Measurements from ENCODE around the gene SEPTIN10. TPM values are rescaled to one million over a fixed set of nuclear protein-coding genes. Genes with fewer than 3 reads are reported as not detected.

SEPTIN10 gene
- total RNA-seq, 1 donor from 2014 or later, result 46.8 TPM

DNA sequence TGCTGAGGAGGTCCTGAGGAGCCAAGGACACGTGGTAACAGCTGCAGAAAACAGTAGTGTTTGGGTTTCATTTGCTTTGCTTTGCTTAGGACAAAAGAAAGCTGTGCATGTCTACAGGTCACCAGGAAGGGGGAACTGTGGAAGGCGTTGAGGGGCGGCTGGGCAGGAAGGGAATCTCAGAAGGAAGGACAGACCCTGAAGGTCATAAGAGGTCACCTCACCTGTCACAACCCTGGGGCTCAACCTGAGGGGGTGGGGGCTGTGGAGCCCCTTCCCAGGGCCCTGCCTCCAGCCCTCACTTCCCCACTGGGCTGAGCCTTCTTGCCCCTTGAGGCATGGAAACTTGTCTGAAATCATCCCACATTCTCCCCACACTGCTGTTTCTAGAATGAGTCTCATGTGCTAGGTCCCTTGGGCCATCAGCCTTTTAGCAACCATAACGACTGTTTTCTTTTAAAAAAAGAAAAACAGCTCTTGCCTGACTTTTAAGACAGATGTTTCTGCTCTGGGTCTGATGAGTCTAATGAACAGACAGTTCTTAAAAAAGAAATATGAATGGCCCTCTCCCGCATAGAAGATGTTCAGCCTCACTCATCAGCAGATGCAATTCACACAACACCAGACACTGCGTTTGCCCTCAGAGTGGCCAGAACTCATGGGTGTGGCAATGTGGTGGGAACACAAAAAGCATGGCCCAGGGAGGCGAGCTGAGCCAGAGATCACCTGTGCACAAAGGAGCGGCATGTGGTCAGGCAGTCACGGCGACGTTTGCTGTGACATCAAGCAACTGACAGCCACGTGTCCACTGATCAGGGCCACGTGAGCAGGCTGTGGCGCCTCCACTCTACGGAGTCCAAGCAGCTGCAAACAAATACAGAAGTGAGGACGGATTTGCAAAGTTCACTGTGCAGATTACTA, 84.0 kb downstream of the SEPTIN10 start:
- intact Hi-C loops (cut with micrococcal nuclease), result no loop called here
- peak; percentile 73 for ATAC-seq
- peak; percentile 64 for DNase-seq

DNA sequence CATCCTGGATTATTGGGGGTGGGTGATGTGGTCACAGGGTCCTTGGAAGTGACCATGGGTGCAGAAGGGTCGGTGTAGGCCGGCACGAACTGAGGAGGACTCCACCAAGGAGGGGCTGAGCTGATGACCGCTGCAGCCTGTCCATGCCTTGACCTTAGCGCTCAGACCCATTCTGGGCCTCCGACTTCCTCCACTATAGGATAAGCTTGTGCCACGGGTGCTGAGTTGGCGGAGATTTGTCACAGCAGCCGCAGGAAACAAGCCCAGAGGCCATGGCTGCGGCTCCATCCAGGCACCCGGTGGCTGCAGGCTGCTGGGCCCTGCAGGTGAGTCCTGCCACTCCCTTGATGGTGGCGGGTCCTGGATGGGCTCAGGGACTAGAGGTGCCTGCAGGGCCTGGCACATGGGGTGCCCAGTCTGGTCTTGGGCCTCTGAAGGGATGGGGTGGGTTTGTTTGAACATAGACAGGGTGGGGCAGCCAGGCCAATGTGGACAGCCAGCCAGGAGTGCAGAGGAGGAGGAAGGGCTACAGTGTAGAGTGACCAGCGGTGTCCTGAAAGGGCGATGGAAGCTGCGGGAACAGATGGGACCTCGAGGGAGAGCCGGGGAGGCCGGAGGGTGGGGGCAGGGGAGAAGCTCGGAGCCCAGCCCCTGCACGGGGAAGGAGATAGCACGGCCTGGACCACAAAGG, 84.8 kb downstream of the SEPTIN10 start:
- DNase-seq (no peak), ATAC-seq (peak; percentile 11)
- intact Hi-C loops (cut with micrococcal nuclease), result no loop called here

DNA sequence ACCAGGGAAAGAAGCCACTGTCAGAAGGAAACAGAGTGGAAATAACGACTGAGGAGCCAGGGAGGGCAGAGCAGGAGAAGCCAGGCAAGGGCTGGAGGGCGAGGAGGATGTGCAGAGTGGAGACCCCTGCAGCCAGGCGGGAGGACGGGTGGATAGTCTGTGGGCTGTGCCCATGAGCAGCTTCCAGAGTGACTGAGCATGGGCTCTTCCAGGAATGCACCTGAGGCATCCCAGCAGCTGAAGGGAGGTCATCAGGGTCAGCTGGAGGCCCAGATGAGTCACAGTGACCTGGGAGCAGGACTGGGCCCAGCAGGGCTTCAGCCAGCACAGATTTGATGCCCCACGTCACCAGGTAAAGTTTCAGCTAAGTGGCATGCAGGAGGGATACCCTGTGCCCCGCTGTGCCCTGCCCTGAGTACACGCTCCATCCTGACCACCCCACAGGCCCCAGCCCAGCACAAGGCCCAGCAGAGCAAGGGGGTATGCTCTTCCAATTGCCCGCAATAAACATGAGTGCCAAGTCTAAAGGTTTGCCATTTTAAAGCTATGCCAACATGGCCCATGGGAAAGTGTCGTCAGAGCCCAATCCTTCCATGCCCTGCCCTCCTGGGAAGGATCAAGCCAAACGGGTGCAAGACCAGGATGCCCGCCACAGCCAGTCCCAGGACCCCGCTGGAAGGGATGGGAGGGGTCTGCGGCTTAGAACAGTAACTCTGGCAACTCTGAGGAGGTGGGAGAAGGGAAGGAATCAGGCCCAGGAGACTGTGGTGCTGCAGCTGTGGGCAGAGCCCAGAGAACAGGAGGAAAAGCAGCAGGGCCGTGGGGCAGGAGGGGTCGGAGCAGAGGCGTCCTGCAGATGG, 85.7 kb downstream of the SEPTIN10 start:
- DNase-seq (no peak), ATAC-seq (no peak)
- intact Hi-C loops (cut with micrococcal nuclease), result no loop called here

DNA sequence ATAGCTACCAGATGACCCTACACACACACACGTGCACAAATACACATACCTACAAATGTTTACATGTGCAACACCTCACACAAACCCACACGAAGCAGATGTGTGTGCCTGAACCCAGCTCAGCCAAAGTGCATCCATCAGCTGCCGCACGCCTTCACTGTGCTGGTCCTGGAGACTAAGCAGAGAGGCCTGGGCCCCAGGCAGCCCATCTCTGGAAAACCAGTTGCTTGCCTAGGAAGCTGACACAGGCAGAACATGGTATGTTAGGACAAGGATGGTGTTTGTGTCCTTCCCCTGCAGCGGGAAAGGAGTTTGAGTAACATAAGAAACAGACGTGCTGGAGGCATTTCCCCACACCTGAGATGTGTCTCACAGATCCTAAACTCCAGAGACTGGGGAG, 86.7 kb downstream of the SEPTIN10 start:
- ATAC-seq (no peak), DNase-seq (no peak)
- intact Hi-C loops (cut with micrococcal nuclease), result no loop called here

DNA sequence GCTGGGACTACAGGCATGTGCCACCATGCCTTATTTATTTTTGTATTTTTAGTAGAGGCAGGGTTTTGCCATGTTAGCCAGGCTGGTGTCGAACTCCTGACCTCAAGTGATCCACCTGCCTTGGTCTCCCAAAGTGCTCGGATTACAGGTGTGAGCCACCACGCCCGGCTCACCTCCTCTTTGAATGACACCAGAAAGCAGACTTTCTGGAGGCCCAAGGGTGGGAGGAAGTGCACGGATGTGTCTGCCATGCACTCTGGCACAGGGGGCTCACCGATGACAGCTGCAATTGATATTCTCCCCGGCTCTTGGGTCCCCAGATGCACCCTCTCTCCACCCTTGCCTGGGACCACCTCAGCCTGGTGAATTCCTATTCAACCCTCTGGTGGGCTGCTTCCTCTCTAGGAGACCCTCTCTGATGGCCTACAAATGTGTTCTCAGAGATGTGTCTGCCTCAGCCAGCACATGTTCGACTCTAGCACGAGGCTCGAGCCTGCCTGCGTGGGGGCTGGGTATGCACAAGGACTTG, 87.3 kb downstream of the SEPTIN10 start:
- DNase-seq (no peak), ATAC-seq (no peak)
- intact Hi-C loops (cut with micrococcal nuclease), result no loop called here

DNA sequence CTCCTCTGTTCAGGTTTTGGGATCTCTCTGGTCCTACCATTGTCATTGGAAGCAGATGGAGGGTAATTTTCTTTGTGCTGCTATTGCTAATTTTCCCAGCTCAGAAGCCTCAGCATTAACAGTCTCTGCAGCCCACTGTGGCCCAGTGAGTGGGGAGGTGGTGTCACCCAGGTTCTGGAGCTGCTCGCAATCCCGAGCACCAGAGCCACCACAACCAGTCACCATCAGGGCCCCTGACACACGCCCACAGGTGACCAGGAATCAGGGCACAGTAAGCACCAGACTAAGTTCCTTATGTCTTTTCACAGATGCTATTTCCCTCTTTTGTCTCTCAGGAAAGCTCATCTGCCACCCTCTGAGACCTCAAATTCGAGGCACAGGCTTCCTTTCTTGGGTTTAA, 87.9 kb downstream of the SEPTIN10 start:
- intact Hi-C loops (cut with micrococcal nuclease), result no loop called here
- DNase-seq (no peak), ATAC-seq (no peak)

DNA sequence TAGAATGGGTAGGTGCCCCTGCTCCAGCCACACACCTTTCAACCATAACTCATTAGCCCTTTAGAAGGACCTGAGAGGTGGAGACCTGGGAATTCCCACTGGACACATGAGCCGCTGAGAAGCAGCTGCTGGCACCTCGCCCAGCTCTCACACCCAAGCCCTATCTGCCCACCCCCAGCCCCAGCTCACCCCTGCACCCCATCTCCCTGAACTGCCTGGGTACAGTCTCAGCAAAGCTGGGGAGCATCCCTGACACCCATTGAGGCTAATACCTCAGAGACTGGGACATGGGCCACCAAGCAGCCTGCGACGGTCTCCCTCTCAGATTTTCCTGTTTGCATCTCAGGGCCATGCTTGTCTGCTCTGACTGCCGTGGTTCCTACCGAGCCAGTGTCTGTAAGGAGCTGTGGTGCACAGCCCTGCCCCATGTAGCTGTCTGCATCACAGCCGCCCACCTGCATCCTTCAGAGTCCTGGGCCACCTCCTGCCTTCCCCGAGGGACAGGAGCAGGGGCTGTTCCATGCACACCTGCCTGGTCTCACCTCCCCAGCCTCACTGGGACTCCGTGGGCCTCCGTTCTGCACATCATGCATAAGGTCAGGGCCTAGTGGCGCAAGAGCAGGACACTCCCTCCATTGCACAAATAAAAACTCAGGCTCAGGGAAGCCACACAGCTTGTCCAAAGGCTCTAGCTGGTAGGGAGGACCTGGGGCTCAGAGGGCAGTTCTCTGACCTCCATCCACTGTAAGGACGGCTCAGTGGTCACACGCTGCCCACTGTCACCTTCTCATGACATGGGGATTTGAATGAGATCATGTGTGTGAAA, 90.0 kb downstream of the SEPTIN10 start:
- ATAC-seq (no peak), DNase-seq (no peak)
- intact Hi-C loops (cut with micrococcal nuclease), result no loop called here

DNA sequence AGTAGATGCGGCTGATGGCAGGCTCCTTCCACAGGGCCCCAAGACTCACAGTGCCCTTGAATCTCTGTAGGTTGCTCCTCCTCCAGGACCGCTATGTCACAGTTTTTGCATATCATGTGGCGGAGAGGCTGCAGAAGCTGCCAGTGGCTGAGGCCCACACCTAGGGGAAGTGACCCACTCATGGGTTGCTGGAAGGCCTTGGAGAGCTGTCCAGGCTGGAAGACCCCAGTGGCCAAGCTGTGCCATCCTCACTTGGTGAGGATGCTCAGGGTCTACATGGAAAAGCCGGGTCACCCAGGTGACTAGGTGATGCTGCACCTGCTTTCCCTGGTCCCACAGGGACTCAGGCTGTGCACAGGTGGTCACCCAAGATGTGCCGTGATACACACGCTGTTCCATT, 90.6 kb downstream of the SEPTIN10 start:
- intact Hi-C loops (cut with micrococcal nuclease), result no loop called here
- DNase-seq (no peak), ATAC-seq (no peak)

DNA sequence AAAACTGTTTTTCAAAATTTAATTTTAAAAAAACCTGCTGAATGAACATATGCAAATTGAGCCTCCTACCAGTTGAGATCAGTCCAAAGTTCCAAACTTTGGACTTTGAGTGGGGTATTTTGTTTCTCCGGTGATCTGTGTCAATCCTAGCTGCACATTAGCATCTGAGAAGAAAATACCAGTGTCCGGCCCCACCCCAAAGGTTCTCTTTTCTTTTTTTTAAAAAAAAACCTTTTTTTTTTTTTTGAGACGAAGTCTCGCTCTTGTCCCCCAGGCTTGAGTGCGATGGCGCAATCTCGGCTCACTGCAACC, 91.7 kb downstream of the SEPTIN10 start:
- intact Hi-C loops (cut with micrococcal nuclease), result no loop called here
- no peak for ATAC-seq
- no peak for DNase-seq

DNA sequence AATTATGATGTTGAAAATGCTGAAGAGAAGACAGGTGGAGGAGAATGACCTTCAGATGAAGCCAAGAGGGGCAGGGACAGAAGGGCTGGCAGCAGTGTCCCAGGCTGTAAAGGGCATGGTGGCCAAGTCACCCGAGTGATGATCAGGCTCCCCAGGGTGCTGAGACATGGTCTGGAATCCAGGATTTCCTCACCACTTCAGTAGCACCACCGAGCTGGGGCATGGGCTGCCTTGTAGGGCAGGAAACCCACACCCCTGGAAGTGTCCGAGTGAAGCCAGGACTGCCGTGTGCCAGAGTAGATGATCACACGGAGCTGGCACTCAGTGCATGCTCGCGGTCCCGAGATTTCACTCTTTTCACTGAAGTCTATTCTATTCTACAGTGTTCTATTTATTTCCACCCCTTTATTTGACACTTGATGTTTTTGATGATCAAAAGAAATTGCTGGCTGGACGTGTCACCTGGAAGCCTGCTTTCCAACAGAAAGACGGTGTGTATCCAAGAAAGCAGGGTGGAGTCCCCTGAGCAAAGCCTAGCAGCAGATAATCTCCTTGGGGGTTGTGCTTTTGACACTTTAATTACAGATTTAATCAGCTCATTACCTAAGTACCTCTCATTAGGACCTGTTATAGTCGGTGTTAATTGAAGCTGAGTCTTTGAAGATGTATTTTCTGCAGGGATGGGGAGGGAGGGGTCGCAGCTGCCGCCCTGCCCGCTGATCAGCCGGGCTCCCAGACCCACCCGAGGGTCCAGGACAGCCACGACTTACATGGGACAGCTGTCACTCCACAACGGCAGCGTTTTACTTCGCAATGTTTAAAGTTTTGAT, 92.3 kb downstream of the SEPTIN10 start:
- no peak for ATAC-seq
- intact Hi-C loops (cut with micrococcal nuclease), result no loop called here
- no peak for DNase-seq

DNA sequence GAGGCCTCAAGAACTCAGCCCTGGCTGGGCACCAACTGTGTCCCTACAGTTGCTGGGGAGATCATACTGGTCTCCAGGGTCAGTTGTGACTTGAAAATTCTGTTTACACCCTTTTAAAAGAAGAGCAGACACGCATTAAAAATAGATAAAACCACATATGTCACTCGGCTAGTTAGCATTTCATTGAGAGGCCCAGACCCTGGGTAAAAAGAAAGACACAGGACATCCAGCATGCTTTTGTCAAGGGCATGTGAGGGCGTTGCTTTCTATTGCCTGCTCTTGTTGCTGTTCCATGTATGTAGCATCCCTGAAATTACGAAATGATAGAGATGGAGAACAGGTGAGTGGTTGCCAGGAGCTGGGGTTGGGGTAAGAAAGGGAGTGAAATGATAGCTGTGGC, 94.3 kb downstream of the SEPTIN10 start:
- DNase-seq, result no peak
- no peak for ATAC-seq
- intact Hi-C loops (cut with micrococcal nuclease), result loop anchor here (10.0 kb wide), 1 partner anchor 395 kb away; the partner anchor contains the start of gene SH3RF3

DNA sequence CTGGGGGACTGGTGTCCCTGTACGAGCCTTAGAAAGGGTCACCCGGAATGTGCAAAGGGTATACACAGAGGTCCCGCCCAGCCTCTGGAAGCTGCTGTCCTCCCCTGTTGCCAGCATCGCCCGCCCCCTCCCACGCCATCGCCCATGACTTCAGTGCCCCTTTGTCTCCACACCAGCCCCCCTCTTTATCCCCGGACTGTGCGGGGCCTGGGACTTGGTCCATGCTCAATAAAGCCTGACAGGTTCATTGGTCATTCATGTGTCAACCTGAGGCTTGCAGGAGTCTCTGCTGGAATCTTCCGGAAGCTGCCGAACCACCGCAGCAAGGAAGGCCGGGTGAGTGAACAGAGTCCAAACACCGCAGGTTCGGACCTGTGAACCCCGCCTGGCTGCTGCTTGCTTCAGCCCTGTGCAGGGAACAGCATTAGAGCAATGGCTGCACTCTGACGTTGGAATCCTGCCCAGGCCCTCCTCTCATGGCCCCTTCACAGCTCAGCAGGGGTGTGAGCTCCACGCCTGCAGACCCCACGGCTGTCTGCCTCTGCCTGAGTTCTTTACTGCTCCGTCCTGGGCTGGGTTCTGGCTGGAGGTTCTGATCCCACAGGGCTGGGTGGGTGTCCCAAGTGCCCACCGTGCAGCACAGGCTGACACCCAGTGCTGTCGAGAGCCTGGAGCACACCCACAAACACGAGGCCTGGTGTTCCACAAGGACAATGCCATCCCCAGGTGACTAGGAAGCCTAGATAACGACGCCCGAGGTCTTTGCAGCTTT, 96.5 kb downstream of the SEPTIN10 start:
- ATAC-seq (no peak), DNase-seq (no peak)
- intact Hi-C loops (cut with micrococcal nuclease), result loop anchor here (10.0 kb wide), 1 partner anchor 393 kb away; the partner anchor contains the start of gene SH3RF3

DNA sequence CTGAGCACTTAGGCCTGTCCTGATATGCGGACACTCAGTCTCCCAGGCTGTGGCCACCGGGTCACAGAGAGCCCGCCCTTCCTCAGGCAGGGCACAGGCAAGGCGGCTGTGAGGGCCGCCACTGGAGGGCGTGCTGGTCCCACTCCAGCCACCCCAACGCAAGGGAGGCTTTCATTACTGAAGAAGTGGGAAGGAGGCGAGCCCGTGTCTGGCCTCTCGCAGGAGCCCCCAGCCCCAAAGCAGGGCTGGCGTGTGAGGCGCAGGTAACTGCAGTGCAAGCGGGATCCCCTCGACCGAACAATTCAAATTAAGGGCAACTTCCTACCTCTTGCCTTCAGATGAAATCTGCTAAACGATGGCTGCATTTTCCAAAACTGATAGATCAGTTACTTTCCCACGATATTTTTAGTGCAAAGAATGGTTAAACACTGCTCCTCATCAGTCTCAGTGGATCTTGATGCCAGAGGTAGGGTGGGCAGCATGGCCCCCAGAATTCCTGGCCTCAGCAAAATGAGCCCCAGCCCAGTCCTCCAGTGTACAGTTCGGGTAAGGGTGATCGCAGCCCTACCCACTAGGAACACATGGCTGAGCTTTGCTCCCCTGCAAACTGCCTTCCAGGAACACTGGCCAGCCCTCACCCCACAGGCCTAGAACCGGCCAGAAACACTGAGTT, 97.2 kb downstream of the SEPTIN10 start:
- intact Hi-C loops (cut with micrococcal nuclease), result loop anchor here (10.0 kb wide), 1 partner anchor 392 kb away; the partner anchor contains the start of gene SH3RF3
- peak; percentile 82 for ATAC-seq
- DNase-seq, result peak; percentile 78

DNA sequence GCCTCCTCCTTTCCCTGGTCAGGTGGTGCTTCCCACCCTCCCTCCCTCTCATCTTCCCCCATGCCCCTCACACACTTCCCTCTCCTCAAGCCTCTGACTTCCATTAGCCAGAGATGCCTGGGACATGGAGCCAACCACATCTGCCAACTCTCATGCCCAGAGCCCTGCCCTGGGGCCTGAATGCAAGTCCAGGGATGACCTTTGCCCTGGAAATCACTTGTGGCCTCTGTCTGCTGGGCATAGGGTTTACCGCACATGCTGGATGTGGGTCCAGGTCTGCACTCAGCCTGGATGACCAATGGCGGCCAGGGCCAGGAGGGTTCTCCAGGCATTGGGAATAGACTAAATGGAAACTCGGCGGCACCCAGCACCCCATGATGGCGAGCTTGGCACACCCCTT, 98.9 kb downstream of the SEPTIN10 start:
- ATAC-seq (no peak), DNase-seq (no peak)
- intact Hi-C loops (cut with micrococcal nuclease), result loop anchor here (10.0 kb wide), 1 partner anchor 390 kb away; the partner anchor contains the start of gene SH3RF3

DNA sequence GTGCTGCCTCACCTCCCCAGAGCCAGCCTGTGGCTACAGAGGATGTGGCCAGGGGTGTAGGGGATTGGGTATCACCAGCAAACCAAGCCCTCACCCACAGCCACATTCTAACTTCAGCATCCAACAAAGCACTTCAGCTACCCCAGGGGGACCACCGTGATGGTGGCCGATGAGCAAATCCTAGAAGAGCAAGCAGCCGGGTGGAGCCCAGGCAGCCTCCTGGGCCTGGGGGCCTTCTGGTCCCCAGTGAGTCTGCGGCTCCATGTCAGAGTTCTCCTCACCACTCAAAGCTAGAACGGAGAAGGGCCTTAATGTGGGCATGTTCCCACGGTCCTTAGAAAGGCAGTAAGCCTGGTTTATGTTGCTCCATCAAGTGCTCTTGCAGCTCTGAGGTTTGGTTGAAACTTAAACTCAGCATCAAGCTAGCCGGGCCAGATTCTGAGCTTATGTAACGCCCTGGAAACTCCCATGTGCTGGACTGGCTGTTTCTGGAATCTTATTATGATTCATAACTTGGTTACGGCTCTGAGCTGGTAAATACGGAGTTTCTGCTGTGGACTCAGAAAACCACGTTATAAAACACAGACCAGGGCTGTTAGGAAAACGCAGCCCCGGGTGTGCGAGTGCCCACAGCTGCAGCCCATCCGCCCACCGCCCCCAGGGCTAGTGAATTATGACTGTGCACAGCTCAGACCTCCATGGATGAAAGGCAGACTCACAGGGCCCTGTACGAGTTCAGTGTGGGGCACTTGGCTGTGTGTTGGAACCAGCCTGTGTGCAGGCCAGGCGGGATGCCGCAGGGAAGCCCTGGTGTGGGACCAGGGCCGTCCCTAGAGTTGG, 99.8 kb downstream of the SEPTIN10 start:
- DNase-seq, result no peak
- intact Hi-C loops (cut with micrococcal nuclease), result loop anchor here (10.0 kb wide), 1 partner anchor 389 kb away; the partner anchor contains the start of gene SH3RF3

More for the DNA sequence above, 99.8 kb downstream of the SEPTIN10 start:
- peak; percentile 57 for ATAC-seq
